ENCODE data around the gene HDAC7.
"Not testable (repeated sequence)": the region's sequence is repeated elsewhere in the genome, so short reads cannot be mapped to it uniquely, and the experiment has no call there.

HDAC7 gene

DNA sequence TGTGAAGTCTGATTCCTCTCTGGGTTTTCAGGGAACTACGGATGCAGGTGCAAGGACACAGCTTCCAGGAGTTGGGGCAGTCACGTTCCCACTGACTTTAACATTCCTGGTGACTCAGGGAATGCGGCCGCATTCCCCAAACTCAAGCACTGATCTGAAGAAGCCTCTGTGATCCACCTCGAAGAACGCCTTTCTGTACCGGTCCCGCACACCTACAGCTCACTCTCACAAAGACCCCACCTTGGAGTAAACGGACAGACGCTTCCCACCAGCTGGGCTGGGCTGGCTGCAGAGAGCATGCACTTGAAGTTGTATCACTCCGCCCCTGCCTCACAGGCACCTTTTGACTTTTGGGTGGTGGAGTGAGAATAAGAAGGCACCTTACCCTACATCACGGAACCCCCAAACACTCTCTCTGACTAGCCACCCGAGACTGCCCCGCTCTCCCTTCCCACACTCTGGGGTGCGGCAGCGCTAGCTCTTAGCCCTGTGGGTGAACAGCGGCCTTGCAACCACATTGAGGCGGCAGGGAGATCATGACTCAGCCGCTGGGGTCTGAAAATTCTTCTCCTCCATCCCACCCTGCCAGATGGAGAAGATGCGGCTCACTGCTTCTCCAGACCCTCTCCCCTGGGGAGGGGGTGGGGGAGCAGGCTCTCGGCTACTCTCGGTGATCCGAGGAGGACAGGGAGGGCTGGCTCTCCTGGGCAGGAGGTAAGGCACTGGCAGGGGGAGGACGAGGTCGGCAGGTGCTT lies 23.7 kb upstream of the HDAC7 start:
- Histone ChIP-seq H3K9me3 (ENCODE audit: control extremely low read depth in 1 of 5, control insufficient read depth in 4 of 5, insufficient read depth in 2 of 5, low read depth in 1 of 5, low read length in 4 of 5) (no peaks in the 10 kb centered on the region), H3K36me3 (ENCODE audit: control insufficient read depth in 4 of 4, insufficient read depth in 4 of 4, low read length in 3 of 4) (no peaks in the 10 kb centered on the region), H3K27ac (ENCODE audit: insufficient read depth in 1 of 2, low read depth in 1 of 2, low read length in 2 of 2, poor library complexity in 1 of 2, severe bottlenecking in 2 of 2) (no peak overlapping the region), H3K4me1 (ENCODE audit: control extremely low read depth in 1 of 4, control insufficient read depth in 4 of 4, insufficient read depth in 4 of 4, low read length in 3 of 4) (peaks cover 0 to under 1% (median 0%) of the 10 kb centered on the region in 4 experiments), H3K27me3 (replicated peaks in 2 of 5; ENCODE audit: control insufficient read depth in 4 of 5, insufficient read depth in 5 of 5, low read length in 4 of 5) (no peaks in the 10 kb centered on the region), H3K4me3 (ENCODE audit: control insufficient read depth in 1 of 7, extremely low read depth in 1 of 7, insufficient read depth in 4 of 7, low read depth in 2 of 7, low read length in 6 of 7) (no peak overlapping the region)
- POLR2A ChIA-PET, result no interaction called here
- CTCF ChIA-PET, result interaction anchor here (1.3 to 29.7 kb wide), 3 partner anchors 45 to 126 kb away, joined by 3 to 1391 read pairs (median 208); partner anchors contain the start of gene HDAC7
- WGBS (ENCODE audit: insufficient coverage), result 98% methylated on average over 11 of the region's 25 CpGs
- no peak for DNase-seq

DNA sequence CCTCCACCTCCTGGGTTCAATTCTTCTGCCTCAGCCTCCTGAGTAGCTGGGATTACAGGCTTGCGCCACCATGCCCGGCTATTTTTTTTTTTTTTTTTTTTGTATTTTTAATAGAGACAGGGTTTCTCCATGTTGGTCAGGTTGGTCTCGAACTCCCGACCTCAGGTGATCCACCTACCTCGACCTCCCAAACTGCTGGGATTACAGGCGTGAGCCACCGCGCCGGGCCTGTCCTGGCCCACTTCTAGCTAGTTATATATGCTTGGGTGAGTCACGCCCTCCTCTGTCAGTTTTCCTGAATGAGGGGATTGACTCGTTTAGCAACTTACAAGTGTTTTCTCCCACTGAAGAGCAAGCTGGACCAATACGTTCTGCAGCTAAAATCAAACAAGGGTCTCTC lies 22.8 kb upstream of the HDAC7 start:
- POLR2A ChIA-PET; H3K4me1 ChIP-seq (ENCODE audit: control extremely low read depth in 1 of 4, control insufficient read depth in 4 of 4, insufficient read depth in 4 of 4, low read length in 3 of 4); H3K9me3 ChIP-seq (ENCODE audit: control extremely low read depth in 1 of 5, control insufficient read depth in 4 of 5, insufficient read depth in 2 of 5, low read depth in 1 of 5, low read length in 4 of 5); H3K27ac ChIP-seq (ENCODE audit: insufficient read depth in 1 of 2, low read depth in 1 of 2, low read length in 2 of 2, poor library complexity in 1 of 2, severe bottlenecking in 2 of 2); H3K4me3 ChIP-seq (ENCODE audit: control insufficient read depth in 1 of 7, extremely low read depth in 1 of 7, insufficient read depth in 4 of 7, low read depth in 2 of 7, low read length in 6 of 7); DNase-seq; H3K27me3 ChIP-seq (replicated peaks in 2 of 5; ENCODE audit: control insufficient read depth in 4 of 5, insufficient read depth in 5 of 5, low read length in 4 of 5); H3K36me3 ChIP-seq (ENCODE audit: control insufficient read depth in 4 of 4, insufficient read depth in 4 of 4, low read length in 3 of 4): not testable (repeated sequence)
- WGBS (ENCODE audit: insufficient coverage), result 90% methylated on average over 2 of the region's 12 CpGs
- CTCF ChIA-PET, result interaction anchor here (1.3 to 29.7 kb wide), 6 partner anchors 44 to 126 kb away, joined by 3 to 1391 read pairs (median 85); partner anchors contain the start of gene HDAC7

DNA sequence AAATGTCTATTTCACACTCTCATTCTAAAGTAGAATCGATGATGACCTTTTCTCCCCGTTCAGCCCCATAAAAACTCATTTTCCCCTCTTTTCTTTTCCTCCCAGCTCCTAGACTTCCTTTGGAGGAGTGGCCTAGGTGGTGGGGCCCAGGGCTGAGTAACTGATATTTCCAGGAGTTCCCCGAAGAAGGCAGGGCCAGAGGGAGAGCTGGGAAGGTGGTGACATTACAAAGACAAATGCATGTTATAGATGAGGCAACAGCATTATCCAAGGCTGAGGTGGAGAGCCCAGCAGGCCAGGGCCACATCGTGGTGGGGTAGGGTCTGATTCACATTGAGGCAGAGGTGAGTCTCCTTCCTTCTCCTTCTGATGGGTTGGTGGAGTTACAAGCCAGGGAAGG lies 22.2 kb upstream of the HDAC7 start:
- DNase-seq, result no peak
- CTCF ChIA-PET, result interaction anchor here (1.2 to 29.7 kb wide), 10 partner anchors 11 to 134 kb away, joined by 3 to 1391 read pairs (median 22); partner anchors contain the start of gene HDAC7

DNA sequence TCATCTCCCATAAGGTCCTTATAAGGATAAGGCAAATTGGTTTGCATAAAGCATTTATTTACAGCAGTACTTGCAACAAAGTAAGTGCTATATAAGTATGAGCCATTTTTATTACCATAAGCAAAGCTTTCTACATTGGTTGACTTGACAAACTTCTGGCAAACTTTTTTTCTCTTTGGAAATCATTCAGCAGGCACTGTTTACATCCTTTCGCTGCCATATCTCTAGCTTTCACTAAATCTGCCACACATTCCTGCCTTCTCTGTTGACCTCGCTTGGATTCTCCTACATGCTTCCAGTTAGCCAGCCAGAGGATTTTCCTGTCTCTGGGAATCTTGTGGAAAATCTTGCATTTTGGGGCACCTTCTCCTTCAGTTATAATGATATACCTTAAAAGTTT lies 21.8 kb upstream of the HDAC7 start:
- Histone ChIP-seq H3K4me1 (ENCODE audit: control extremely low read depth in 1 of 4, control insufficient read depth in 4 of 4, insufficient read depth in 4 of 4, low read length in 3 of 4) (peaks cover 0 to 13% (median 11%) of the 10 kb centered on the region in 4 experiments), H3K9me3 (ENCODE audit: control extremely low read depth in 1 of 5, control insufficient read depth in 4 of 5, insufficient read depth in 2 of 5, low read depth in 1 of 5, low read length in 4 of 5) (no peaks in the 10 kb centered on the region), H3K27me3 (replicated peaks in 2 of 5; ENCODE audit: control insufficient read depth in 4 of 5, insufficient read depth in 5 of 5, low read length in 4 of 5) (no peaks in the 10 kb centered on the region), H3K4me3 (ENCODE audit: control insufficient read depth in 1 of 7, extremely low read depth in 1 of 7, insufficient read depth in 4 of 7, low read depth in 2 of 7, low read length in 6 of 7) (no peak overlapping the region), H3K27ac (ENCODE audit: insufficient read depth in 1 of 2, low read depth in 1 of 2, low read length in 2 of 2, poor library complexity in 1 of 2, severe bottlenecking in 2 of 2) (no peak overlapping the region), H3K36me3 (ENCODE audit: control insufficient read depth in 4 of 4, insufficient read depth in 4 of 4, low read length in 3 of 4) (no peaks in the 10 kb centered on the region)
- CTCF ChIA-PET, result interaction anchor here (1.2 to 29.7 kb wide), 12 partner anchors 10 to 134 kb away, joined by 3 to 1391 read pairs (median 12); partner anchors contain the start of gene HDAC7
- DNase-seq, result no peak
- WGBS (ENCODE audit: insufficient coverage), result 92% methylated on average over 2 of the region's 2 CpGs
- POLR2A ChIA-PET, result no interaction called here

More for the DNA sequence above, 22.2 kb upstream of the HDAC7 start:
- H3K9me3 ChIP-seq (ENCODE audit: control extremely low read depth in 1 of 5, control insufficient read depth in 4 of 5, insufficient read depth in 2 of 5, low read depth in 1 of 5, low read length in 4 of 5), result no peaks in the 10 kb centered on the region
- WGBS (ENCODE audit: insufficient coverage), result 92% methylated on average over 2 of the region's 4 CpGs
- no peak overlapping the region for H3K4me3 ChIP-seq (ENCODE audit: control insufficient read depth in 1 of 7, extremely low read depth in 1 of 7, insufficient read depth in 4 of 7, low read depth in 2 of 7, low read length in 6 of 7)
- POLR2A ChIA-PET, result no interaction called here
- no peaks in the 10 kb centered on the region for H3K27me3 ChIP-seq (replicated peaks in 2 of 5; ENCODE audit: control insufficient read depth in 4 of 5, insufficient read depth in 5 of 5, low read length in 4 of 5)
- H3K27ac ChIP-seq (ENCODE audit: insufficient read depth in 1 of 2, low read depth in 1 of 2, low read length in 2 of 2, poor library complexity in 1 of 2, severe bottlenecking in 2 of 2), result no peak overlapping the region
- no peaks in the 10 kb centered on the region for H3K36me3 ChIP-seq (ENCODE audit: control insufficient read depth in 4 of 4, insufficient read depth in 4 of 4, low read length in 3 of 4)
- H3K4me1 ChIP-seq (ENCODE audit: control extremely low read depth in 1 of 4, control insufficient read depth in 4 of 4, insufficient read depth in 4 of 4, low read length in 3 of 4), result peaks cover 0 to 13% (median 9%) of the 10 kb centered on the region in 4 experiments

DNA sequence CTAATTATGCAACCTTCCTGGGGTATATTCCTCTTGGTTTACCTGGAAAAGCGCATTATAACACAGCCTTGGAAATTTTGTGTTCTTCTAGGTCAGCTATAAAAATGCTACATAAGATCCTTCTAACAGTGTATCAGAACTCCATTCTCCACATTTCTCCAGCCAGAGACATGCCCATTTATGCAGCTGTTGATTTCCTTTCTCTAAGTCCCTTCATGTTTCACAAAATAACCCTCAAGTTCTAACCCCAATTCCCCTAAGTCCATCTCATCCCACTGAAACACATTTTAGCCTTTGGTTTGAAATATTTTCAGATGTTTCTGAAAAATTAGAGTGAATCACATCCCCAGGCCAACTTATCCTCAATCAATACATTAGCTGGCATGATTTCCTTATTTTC lies 20.9 kb upstream of the HDAC7 start:
- Histone ChIP-seq H3K9me3 (ENCODE audit: control extremely low read depth in 1 of 5, control insufficient read depth in 4 of 5, insufficient read depth in 2 of 5, low read depth in 1 of 5, low read length in 4 of 5) (no peaks in the 10 kb centered on the region), H3K27ac (ENCODE audit: insufficient read depth in 1 of 2, low read depth in 1 of 2, low read length in 2 of 2, poor library complexity in 1 of 2, severe bottlenecking in 2 of 2) (no peak overlapping the region), H3K4me3 (ENCODE audit: control insufficient read depth in 1 of 7, extremely low read depth in 1 of 7, insufficient read depth in 4 of 7, low read depth in 2 of 7, low read length in 6 of 7) (no peak overlapping the region), H3K27me3 (replicated peaks in 2 of 5; ENCODE audit: control insufficient read depth in 4 of 5, insufficient read depth in 5 of 5, low read length in 4 of 5) (no peaks in the 10 kb centered on the region), H3K4me1 (ENCODE audit: control extremely low read depth in 1 of 4, control insufficient read depth in 4 of 4, insufficient read depth in 4 of 4, low read length in 3 of 4) (peaks cover 0 to 18% (median 14%) of the 10 kb centered on the region in 4 experiments), H3K36me3 (ENCODE audit: control insufficient read depth in 4 of 4, insufficient read depth in 4 of 4, low read length in 3 of 4) (no peaks in the 10 kb centered on the region)
- WGBS (ENCODE audit: insufficient coverage), result 100% methylated on average over 1 of the region's 1 CpG
- CTCF ChIA-PET, result interaction anchor here (0.6 to 29.7 kb wide), 15 partner anchors 9 to 124 kb away, joined by 3 to 1391 read pairs (median 6); partner anchors contain the start of genes HDAC7 and RAPGEF3
- POLR2A ChIA-PET, result no interaction called here
- DNase-seq, result no peak

DNA sequence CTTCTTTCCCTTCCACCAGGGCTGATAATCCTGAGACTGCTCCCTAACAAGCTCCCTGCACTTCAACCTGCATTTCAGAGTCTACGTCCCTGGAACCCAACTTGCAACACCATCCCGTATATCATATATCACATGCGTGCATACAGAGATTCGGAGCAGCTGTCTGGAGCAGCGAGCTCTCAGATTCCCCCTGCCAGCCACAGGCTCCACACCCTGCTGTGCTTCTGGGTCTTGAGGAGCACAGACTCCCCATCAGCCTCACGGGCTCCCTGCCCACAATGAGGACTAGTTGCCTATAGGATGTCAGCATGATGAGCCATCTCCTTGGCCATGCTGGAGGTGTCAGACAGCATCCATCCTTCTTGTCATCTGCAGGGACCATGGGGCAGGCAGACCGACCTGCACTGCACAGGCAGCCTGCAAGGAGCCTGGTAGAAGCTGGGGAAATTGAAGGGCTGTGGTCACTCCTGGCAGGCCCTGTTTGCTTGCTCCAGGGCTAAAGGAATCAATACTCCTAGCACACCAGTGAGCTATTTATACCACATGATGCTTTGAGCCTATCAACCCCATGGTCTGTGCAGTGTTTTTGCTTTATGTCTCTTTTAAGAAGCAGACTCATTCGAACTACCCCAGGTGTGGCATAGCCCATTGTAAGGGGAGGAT lies 19.6 kb upstream of the HDAC7 start:
- Histone ChIP-seq H3K4me1 (ENCODE audit: control extremely low read depth in 1 of 4, control insufficient read depth in 4 of 4, insufficient read depth in 4 of 4, low read length in 3 of 4) (peaks cover 3 to 31% (median 26%) of the 10 kb centered on the region in 4 experiments), H3K4me3 (ENCODE audit: control insufficient read depth in 1 of 7, extremely low read depth in 1 of 7, insufficient read depth in 4 of 7, low read depth in 2 of 7, low read length in 6 of 7) (no peak overlapping the region), H3K9me3 (ENCODE audit: control extremely low read depth in 1 of 5, control insufficient read depth in 4 of 5, insufficient read depth in 2 of 5, low read depth in 1 of 5, low read length in 4 of 5) (no peaks in the 10 kb centered on the region), H3K27ac (ENCODE audit: insufficient read depth in 1 of 2, low read depth in 1 of 2, low read length in 2 of 2, poor library complexity in 1 of 2, severe bottlenecking in 2 of 2) (no peak overlapping the region), H3K27me3 (replicated peaks in 2 of 5; ENCODE audit: control insufficient read depth in 4 of 5, insufficient read depth in 5 of 5, low read length in 4 of 5) (no peaks in the 10 kb centered on the region), H3K36me3 (ENCODE audit: control insufficient read depth in 4 of 4, insufficient read depth in 4 of 4, low read length in 3 of 4) (no peaks in the 10 kb centered on the region)
- POLR2A ChIA-PET, result interaction anchor here (0.7 to 1.0 kb wide), 2 partner anchors 32 to 73 kb away, joined by 3 to 5 read pairs; no protein-coding TSS in a partner anchor
- WGBS (ENCODE audit: insufficient coverage), result 100% methylated on average over 6 of the region's 8 CpGs
- no peak for DNase-seq
- CTCF ChIA-PET, result interaction anchor here (0.6 to 29.7 kb wide), 23 partner anchors 10 to 1010 kb away, joined by 3 to 1391 read pairs (median 4); partner anchors contain the start of gene HDAC7
